Gastrocnemius medialis (tissue), 4 donors: Measurements from ENCODE around the gene RHOT2. TPM values are rescaled to one million over a fixed set of nuclear protein-coding genes. Genes with fewer than 3 reads are reported as not detected.

Experiments
- ATAC-seq, 2 donors: fragments of 150-250 bp; one replicate each; pipeline ENCODE4 v1.9.1; 2016
- DNase-seq, 2 donors: peaks; one replicate each; pipeline ENCODE4 v3.0.0-alpha.2; 2019
- H3K27ac ChIP-seq, 4 donors: fragments of 200-600 bp; sonication (generic); 1 replicate in 1 of 4; 2 replicates in 3 of 4; pipeline ENCODE4 v1.5.1; 2016 to 2018; ENCODE audit warnings: mild to moderate bottlenecking in 2 of 4, moderate library complexity in 1 of 4
- H3K27me3 ChIP-seq, 3 donors: fragments of 200-600 bp; sonication (generic) in 2 of 3; 1 replicate in 1 of 3; 2 replicates in 2 of 3; pipeline versions ENCODE4 v1.5.1 to v1.6.0; 2016 to 2019; ENCODE audit warnings: mild to moderate bottlenecking in 1 of 3, moderate library complexity in 1 of 3
- H3K36me3 ChIP-seq, 2 donors: fragments of 200-600 bp; sonication (generic) in 1 of 2; one replicate each; pipeline ENCODE4 v1.5.1; 2017 to 2018
- H3K4me1 ChIP-seq, 2 donors: fragments of 200-600 bp; sonication (generic) in 1 of 2; one replicate each; pipeline ENCODE4 v1.5.1; 2016 to 2017; ENCODE audit warnings: mild to moderate bottlenecking in 2 of 2
- H3K4me3 ChIP-seq, 4 donors: fragments of 200-600 bp; sonication (generic) in 3 of 4; 1 replicate in 1 of 4; 2 replicates in 3 of 4; pipeline ENCODE4 v1.5.1; 2016 to 2019; ENCODE audit warnings: mild to moderate bottlenecking in 2 of 4
- H3K9me3 ChIP-seq, 3 donors: fragments of 200-600 bp; sonication (generic) in 2 of 3; 1 replicate in 1 of 3; 2 replicates in 2 of 3; pipeline ENCODE4 v1.5.1; 2016 to 2019
- POLR2A ChIP-seq, 2 donors: fragments of 450-650 bp; IDR thresholded peaks; one replicate each; pipeline ENCODE4 v1.6.1; 2017; ENCODE audit warnings: antibody characterized with exemption in 2 of 2, mild to moderate bottlenecking in 2 of 2, moderate library complexity in 2 of 2
- in situ Hi-C, 4 donors: fragments of 200-750 bp; cut with MboI; loops; one replicate each; pipeline versions ENCODE4 v1.15.0 to v1.8.0; 2017; ENCODE audit warnings: low sequenced_read_pairs in 4 of 4
- intact Hi-C: fragments of 100-400 bp; cut with DNase I; formaldehyde crosslinking; loops from one replicate; pipeline ENCODE4 v1.15.1; 2023; ENCODE audit warnings: low total_unique reads
- total RNA-seq, 4 donors: library from RNA; depleted of rRNA; stranded (reverse); fragments of >200 nt; gene quantifications; one replicate each; pipeline versions ENCODE4 v1.1.0 to v1.2.3, GENCODE V29; 2016
- TF ChIP-seq, protein P1 (sequence below), 5 experiments: fragments of 450-650 bp in 3 of 5; fragments of 200-600 bp in 2 of 5; sonication (generic) in 2 of 5; IDR thresholded peaks in 4 of 5; conservative IDR thresholded peaks in 1 of 5; 1 replicate in 4 of 5; 2 replicates in 1 of 5; pipeline ENCODE4 v1.5.1; 2016 to 2019; ENCODE audit warnings: antibody characterized with exemption in 5 of 5, mild to moderate bottlenecking in 3 of 5, moderate library complexity in 3 of 5

Gene RHOT2
- total RNA-seq, 4 donors from 2014 or later = 20.9 to 41.6 (median 27.3) TPM

GRCh38 chr16:682493-683395 is 14.8 kb downstream of the RHOT2 start:
- H3K9me3 ChIP-seq = no peaks in the 10 kb centered on the region
- no peaks in the 10 kb centered on the region for H3K27me3 ChIP-seq
- ATAC-seq = no peak
- TF ChIP-seq, protein P1, sequence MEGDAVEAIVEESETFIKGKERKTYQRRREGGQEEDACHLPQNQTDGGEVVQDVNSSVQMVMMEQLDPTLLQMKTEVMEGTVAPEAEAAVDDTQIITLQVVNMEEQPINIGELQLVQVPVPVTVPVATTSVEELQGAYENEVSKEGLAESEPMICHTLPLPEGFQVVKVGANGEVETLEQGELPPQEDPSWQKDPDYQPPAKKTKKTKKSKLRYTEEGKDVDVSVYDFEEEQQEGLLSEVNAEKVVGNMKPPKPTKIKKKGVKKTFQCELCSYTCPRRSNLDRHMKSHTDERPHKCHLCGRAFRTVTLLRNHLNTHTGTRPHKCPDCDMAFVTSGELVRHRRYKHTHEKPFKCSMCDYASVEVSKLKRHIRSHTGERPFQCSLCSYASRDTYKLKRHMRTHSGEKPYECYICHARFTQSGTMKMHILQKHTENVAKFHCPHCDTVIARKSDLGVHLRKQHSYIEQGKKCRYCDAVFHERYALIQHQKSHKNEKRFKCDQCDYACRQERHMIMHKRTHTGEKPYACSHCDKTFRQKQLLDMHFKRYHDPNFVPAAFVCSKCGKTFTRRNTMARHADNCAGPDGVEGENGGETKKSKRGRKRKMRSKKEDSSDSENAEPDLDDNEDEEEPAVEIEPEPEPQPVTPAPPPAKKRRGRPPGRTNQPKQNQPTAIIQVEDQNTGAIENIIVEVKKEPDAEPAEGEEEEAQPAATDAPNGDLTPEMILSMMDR (IDR thresholded peaks at IDR 0.05 in 4 of 5, conservative IDR thresholded peaks at IDR 0.05 in 1 of 5) = no peak
- no peak for TF ChIP-seq POLR2A (IDR thresholded peaks at IDR 0.05)
- in situ Hi-C loops = no loop called here
- H3K4me3 ChIP-seq = peak overlapping the region in 1 of 4 donors; percentile 86
- intact Hi-C loops = loop anchor here (10.0 kb wide), 1 partner anchor 622 kb away; the partner anchor contains the start of gene UBE2I
- peaks cover 0 to 33% of the 10 kb centered on the region in 2 donors for H3K36me3 ChIP-seq
- peak in 1 of 2 donors; percentile 27 for DNase-seq
- H3K4me1 ChIP-seq = peaks cover 27 to 49% of the 10 kb centered on the region in 2 donors
- peak overlapping the region in 2 of 4 donors; percentile 73 to 100 for H3K27ac ChIP-seq

GRCh38 chr16:683396-684070 is 15.6 kb downstream of the RHOT2 start:
- intact Hi-C loops (loop anchor here (10.0 kb wide), 1 partner anchor 621 kb away; the partner anchor contains the start of gene UBE2I), in situ Hi-C loops (no loop called here)
- TF ChIP-seq POLR2A (IDR thresholded peaks at IDR 0.05) = no peak
- TF ChIP-seq, protein P1 (IDR thresholded peaks at IDR 0.05 in 4 of 5, conservative IDR thresholded peaks at IDR 0.05 in 1 of 5) = no peak
- H3K36me3 ChIP-seq = peaks cover 0 to 33% of the 10 kb centered on the region in 2 donors
- peak overlapping the region; percentile 84 to 87 (median 86) for H3K4me3 ChIP-seq
- DNase-seq (peak in 1 of 2 donors; percentile 25), ATAC-seq (no peak)
- H3K4me1 ChIP-seq = peaks cover 28 to 54% of the 10 kb centered on the region in 2 donors
- no peaks in the 10 kb centered on the region for H3K9me3 ChIP-seq
- peak overlapping the region; percentile 73 to 87 (median 83) for H3K27ac ChIP-seq
- H3K27me3 ChIP-seq = no peaks in the 10 kb centered on the region

DNA sequence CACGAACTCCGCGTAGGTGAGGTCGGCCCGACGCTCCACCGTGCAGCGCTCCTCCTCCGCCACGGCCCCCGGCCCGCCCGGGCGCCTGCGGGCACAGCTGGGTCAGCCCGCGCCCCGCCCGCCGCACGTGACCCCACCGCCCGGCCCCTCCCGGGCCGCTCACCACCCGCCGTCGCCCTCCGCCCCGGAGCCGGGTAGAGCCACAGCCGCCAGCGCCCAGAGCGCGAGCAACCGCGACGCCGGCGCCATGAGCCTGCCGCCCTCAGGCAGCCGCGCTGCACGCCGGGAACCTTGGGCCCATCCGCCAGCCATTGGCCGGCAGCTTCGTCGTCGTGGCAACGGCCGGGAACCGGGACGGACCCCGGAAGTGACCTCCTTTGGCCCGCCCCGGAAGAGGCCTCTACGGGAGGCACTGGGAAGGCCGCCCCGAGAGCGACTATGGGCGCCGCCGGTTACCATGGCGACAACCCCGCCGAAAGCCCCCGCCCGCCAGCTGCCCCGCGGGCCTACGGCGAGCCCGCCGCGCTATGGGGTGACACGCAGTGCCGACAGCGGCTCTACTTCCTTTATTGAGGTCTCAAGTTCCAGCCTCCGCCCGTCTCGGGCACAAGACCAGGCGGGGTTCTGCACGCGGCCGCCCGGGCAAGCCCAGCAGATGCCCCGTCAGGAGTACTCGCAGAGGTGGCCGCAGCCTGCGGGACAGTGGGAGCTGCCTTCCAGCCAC is 16.3 kb downstream of the RHOT2 start, which contains the start of gene JMJD8:
Gene JMJD8, minus strand, starts transcription at position 264 of the 724 bp plus-strand sequence. Its CDS starts 15 bp downstream, at position 249.
- H3K36me3 ChIP-seq = peaks cover 0 to 33% of the 10 kb centered on the region in 2 donors
- ATAC-seq = peak; percentile 72 to 76
- H3K4me1 ChIP-seq = peaks cover 35 to 57% of the 10 kb centered on the region in 2 donors
- H3K9me3 ChIP-seq = no peaks in the 10 kb centered on the region
- intact Hi-C loops = loop anchor here (10.0 kb wide), 1 partner anchor 621 kb away; the partner anchor contains the start of gene UBE2I
- in situ Hi-C loops = no loop called here
- peak within 1 kb of the TSS; percentile 73 to 87 (median 83) for H3K27ac ChIP-seq
- no peaks in the 10 kb centered on the region for H3K27me3 ChIP-seq
- peak; percentile 94 for DNase-seq
- TF ChIP-seq, protein P1 (IDR thresholded peaks at IDR 0.05 in 4 of 5, conservative IDR thresholded peaks at IDR 0.05 in 1 of 5) = no peak
- peak; percentile 53 to 60 for TF ChIP-seq POLR2A (IDR thresholded peaks at IDR 0.05)
- peak within 1 kb of the TSS; percentile 84 to 87 (median 86) for H3K4me3 ChIP-seq
